Measurements from ENCODE around the gene TCHP.

TCHP gene

GRCh38 chr12:109910969-109911348, 10.9 kb downstream of the TCHP start:
- H3K27me3 ChIP-seq (ENCODE audit: control insufficient read depth in 1 of 2, insufficient read depth in 2 of 2, low read length in 2 of 2) = no peaks in the 10 kb centered on the region
- no peak overlapping the region for H3K27ac ChIP-seq (ENCODE audit: low read length)
- H3K4me1 ChIP-seq (ENCODE audit: control insufficient read depth, insufficient read depth, low read length) = no peaks in the 10 kb centered on the region
- H3K9ac ChIP-seq (ENCODE audit: low read length in 2 of 2) = no peak overlapping the region
- H3K36me3 ChIP-seq (ENCODE audit: control insufficient read depth in 2 of 2, insufficient read depth in 2 of 2, low read length in 2 of 2) = peaks cover 55 to 61% of the 10 kb centered on the region in 2 donors
- H3K9me3 ChIP-seq (ENCODE audit: control insufficient read depth in 2 of 2, low read length in 2 of 2) = no peaks in the 10 kb centered on the region
- no peak overlapping the region for H3K4me3 ChIP-seq (ENCODE audit: low read length in 2 of 2)

DNA sequence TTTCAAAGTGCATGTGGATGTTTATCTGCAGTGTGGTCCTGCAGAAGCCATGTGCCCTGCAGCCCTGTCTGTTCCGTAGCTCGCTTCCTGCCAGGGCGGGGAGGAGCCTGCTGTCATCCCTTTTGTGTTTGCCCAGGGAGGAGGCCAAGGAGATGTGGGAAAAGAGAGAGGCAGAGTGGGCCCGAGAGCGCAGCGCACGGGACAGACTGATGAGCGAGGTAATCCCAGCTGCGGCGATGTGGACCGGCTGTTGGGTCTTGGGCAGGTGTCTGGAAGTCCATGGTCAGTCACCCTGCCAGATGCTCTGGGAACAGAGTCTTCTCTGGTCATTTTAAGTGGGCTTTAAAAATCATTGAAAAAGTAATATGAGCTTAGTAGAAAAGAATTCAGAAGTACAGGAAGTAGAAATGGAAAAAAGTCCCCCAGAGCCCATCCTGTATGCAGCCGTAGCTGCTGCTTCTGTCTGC, 12.8 kb downstream of the TCHP start:
- Histone ChIP-seq H3K27ac (ENCODE audit: low read length) (no peak overlapping the region), H3K27me3 (ENCODE audit: control insufficient read depth in 1 of 2, insufficient read depth in 2 of 2, low read length in 2 of 2) (no peaks in the 10 kb centered on the region), H3K4me3 (ENCODE audit: low read length in 2 of 2) (no peak overlapping the region), H3K9me3 (ENCODE audit: control insufficient read depth in 2 of 2, low read length in 2 of 2) (no peaks in the 10 kb centered on the region), H3K36me3 (ENCODE audit: control insufficient read depth in 2 of 2, insufficient read depth in 2 of 2, low read length in 2 of 2) (peaks cover 55 to 59% of the 10 kb centered on the region in 2 donors), H3K9ac (ENCODE audit: low read length in 2 of 2) (no peak overlapping the region), H3K4me1 (ENCODE audit: control insufficient read depth, insufficient read depth, low read length) (no peaks in the 10 kb centered on the region)

DNA sequence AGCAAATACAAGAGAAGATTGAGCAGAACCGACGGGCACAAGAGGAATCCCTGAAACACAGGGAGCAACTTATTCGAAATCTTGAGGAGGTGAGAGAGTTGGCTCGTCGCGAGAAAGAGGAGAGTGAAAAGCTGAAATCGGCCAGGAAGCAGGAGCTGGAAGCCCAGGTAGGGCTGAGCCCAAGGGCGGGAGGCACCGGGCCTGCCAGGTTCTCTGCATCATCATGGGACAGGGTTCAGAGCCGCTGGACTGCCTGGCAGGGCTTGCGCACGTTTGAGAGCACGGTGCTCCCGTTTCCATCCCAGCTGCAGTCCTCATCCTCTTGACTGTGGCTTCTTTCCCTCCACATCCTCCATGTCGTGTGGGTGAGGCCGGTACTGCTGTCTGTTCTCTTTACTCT, 14.4 kb downstream of the TCHP start:
- H3K4me3 ChIP-seq (ENCODE audit: low read length in 2 of 2) = no peak overlapping the region
- peaks cover 46 to 54% of the 10 kb centered on the region in 2 donors for H3K36me3 ChIP-seq (ENCODE audit: control insufficient read depth in 2 of 2, insufficient read depth in 2 of 2, low read length in 2 of 2)
- no peaks in the 10 kb centered on the region for H3K9me3 ChIP-seq (ENCODE audit: control insufficient read depth in 2 of 2, low read length in 2 of 2)

DNA sequence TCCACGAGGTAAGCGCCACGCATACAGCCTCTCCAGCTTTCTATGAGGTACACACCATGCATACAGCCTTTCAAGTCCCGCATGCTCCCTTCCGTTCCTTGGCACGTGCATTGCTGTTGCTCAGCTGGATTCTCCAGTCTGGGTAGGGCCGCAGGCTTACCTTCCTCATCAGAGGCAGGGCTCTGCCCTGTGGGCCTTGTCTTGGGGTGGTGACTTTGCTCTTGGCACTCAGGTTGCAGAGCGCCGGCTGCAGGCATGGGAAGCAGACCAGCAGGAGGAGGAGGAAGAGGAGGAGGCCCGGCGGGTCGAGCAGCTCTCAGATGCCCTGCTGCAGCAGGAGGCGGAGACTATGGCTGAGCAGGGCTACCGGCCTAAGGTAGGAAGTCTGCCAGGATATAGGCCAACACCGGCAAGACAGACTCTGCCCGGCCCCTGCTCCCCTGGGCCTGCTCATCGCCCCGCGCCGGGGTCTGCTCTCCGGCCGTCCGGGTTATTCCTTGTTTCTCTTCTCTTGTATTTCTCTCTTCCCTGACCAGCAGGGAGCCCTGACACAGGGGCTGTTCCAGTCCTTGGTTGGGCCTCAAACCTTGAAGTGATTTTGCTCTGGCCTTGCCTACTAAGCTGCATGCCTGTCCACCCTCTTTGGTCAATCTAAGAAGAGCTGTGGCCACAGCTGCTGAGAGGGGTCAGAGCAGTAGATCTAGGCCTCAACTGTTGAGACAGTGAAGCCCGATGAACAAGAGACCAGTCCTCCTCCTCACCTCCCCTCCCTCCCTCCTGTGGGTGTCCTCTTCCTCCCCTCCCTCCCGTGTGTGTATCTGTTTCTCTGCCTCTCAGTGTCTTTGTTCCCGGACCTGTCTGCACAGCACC, 15.3 kb downstream of the TCHP start:
- H3K4me1 ChIP-seq (ENCODE audit: control insufficient read depth, insufficient read depth, low read length) = no peaks in the 10 kb centered on the region
- no peaks in the 10 kb centered on the region for H3K27me3 ChIP-seq (ENCODE audit: control insufficient read depth in 1 of 2, insufficient read depth in 2 of 2, low read length in 2 of 2)
- H3K36me3 ChIP-seq (ENCODE audit: control insufficient read depth in 2 of 2, insufficient read depth in 2 of 2, low read length in 2 of 2) = peaks cover 53 to 61% of the 10 kb centered on the region in 2 donors
- H3K9ac ChIP-seq (ENCODE audit: low read length in 2 of 2) = no peak overlapping the region
- H3K27ac ChIP-seq (ENCODE audit: low read length) = no peak overlapping the region
- no peak overlapping the region for H3K4me3 ChIP-seq (ENCODE audit: low read length in 2 of 2)
- H3K9me3 ChIP-seq (ENCODE audit: control insufficient read depth in 2 of 2, low read length in 2 of 2) = no peaks in the 10 kb centered on the region

More for the DNA sequence above, 14.4 kb downstream of the TCHP start:
- Histone ChIP-seq H3K27ac (ENCODE audit: low read length) (no peak overlapping the region), H3K4me1 (ENCODE audit: control insufficient read depth, insufficient read depth, low read length) (no peaks in the 10 kb centered on the region), H3K27me3 (ENCODE audit: control insufficient read depth in 1 of 2, insufficient read depth in 2 of 2, low read length in 2 of 2) (no peaks in the 10 kb centered on the region), H3K9ac (ENCODE audit: low read length in 2 of 2) (no peak overlapping the region)

GRCh38 chr12:109916045-109916444, 16.0 kb downstream of the TCHP start:
- H3K4me1 ChIP-seq (ENCODE audit: control insufficient read depth, insufficient read depth, low read length) = no peaks in the 10 kb centered on the region
- no peaks in the 10 kb centered on the region for H3K27me3 ChIP-seq (ENCODE audit: control insufficient read depth in 1 of 2, insufficient read depth in 2 of 2, low read length in 2 of 2)
- H3K4me3 ChIP-seq (ENCODE audit: low read length in 2 of 2) = no peak overlapping the region
- H3K9ac ChIP-seq (ENCODE audit: low read length in 2 of 2) = no peak overlapping the region
- peaks cover 53 to 60% of the 10 kb centered on the region in 2 donors for H3K36me3 ChIP-seq (ENCODE audit: control insufficient read depth in 2 of 2, insufficient read depth in 2 of 2, low read length in 2 of 2)
- no peak overlapping the region for H3K27ac ChIP-seq (ENCODE audit: low read length)
- no peaks in the 10 kb centered on the region for H3K9me3 ChIP-seq (ENCODE audit: control insufficient read depth in 2 of 2, low read length in 2 of 2)

DNA sequence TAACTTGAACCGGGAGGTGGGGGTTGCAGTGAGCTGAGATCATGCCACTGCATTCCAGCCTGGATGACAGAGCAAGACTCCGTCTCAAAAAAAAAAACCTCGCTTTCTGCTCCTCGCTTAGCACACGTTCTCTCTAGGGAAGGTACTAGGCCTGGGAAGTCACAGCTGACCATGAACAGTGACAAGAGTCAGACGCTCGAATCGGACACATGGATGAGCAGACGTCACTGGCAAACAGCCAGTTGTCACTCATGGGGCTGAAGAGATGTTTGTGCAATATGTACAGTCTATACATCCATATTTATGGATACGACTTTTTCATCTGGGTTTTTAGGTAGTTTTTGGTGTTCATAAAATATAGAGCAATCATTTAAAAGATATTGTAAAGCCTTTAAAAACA, 19.4 kb downstream of the TCHP start:
- H3K36me3 ChIP-seq (ENCODE audit: control insufficient read depth in 2 of 2, insufficient read depth in 2 of 2, low read length in 2 of 2) = peaks cover 40 to 50% of the 10 kb centered on the region in 2 donors
- H3K27ac ChIP-seq (ENCODE audit: low read length) = no peak overlapping the region
- no peaks in the 10 kb centered on the region for H3K9me3 ChIP-seq (ENCODE audit: control insufficient read depth in 2 of 2, low read length in 2 of 2)
- no peaks in the 10 kb centered on the region for H3K4me1 ChIP-seq (ENCODE audit: control insufficient read depth, insufficient read depth, low read length)
- no peak overlapping the region for H3K4me3 ChIP-seq (ENCODE audit: low read length in 2 of 2)
- no peak overlapping the region for H3K9ac ChIP-seq (ENCODE audit: low read length in 2 of 2)
- no peaks in the 10 kb centered on the region for H3K27me3 ChIP-seq (ENCODE audit: control insufficient read depth in 1 of 2, insufficient read depth in 2 of 2, low read length in 2 of 2)

GRCh38 chr12:109920261-109920780, 20.2 kb downstream of the TCHP start:
- no peaks in the 10 kb centered on the region for H3K9me3 ChIP-seq (ENCODE audit: control insufficient read depth in 2 of 2, low read length in 2 of 2)
- peaks cover 31 to 43% of the 10 kb centered on the region in 2 donors for H3K36me3 ChIP-seq (ENCODE audit: control insufficient read depth in 2 of 2, insufficient read depth in 2 of 2, low read length in 2 of 2)
- H3K27me3 ChIP-seq (ENCODE audit: control insufficient read depth in 1 of 2, insufficient read depth in 2 of 2, low read length in 2 of 2) = no peaks in the 10 kb centered on the region
- no peak overlapping the region for H3K27ac ChIP-seq (ENCODE audit: low read length)
- no peak overlapping the region for H3K9ac ChIP-seq (ENCODE audit: low read length in 2 of 2)
- no peak overlapping the region for H3K4me3 ChIP-seq (ENCODE audit: low read length in 2 of 2)
- H3K4me1 ChIP-seq (ENCODE audit: control insufficient read depth, insufficient read depth, low read length) = no peaks in the 10 kb centered on the region

DNA sequence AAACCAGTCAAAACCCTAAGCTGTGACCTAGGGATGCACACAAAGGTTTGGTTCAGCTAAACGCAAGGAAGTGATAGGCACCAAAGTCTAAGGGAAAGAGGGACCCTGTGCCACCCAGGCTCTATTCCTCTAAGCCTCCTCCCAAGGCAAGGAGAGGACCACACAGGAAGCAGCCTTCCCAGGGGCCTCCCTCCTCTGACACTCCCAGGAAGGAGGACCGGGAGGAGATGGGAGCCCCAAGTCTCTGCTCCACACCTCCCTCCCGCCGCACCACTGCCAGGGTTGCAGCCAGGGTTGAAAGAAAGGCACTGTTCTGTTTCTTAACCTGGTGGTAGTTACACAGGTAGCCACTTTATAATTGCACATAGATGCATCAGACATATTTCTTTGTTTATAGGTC, 21.9 kb downstream of the TCHP start:
- Histone ChIP-seq H3K36me3 (ENCODE audit: control insufficient read depth in 2 of 2, insufficient read depth in 2 of 2, low read length in 2 of 2) (peaks cover 18 to 28% of the 10 kb centered on the region in 2 donors), H3K27me3 (ENCODE audit: control insufficient read depth in 1 of 2, insufficient read depth in 2 of 2, low read length in 2 of 2) (no peaks in the 10 kb centered on the region), H3K9me3 (ENCODE audit: control insufficient read depth in 2 of 2, low read length in 2 of 2) (no peaks in the 10 kb centered on the region), H3K4me3 (ENCODE audit: low read length in 2 of 2) (no peak overlapping the region), H3K27ac (ENCODE audit: low read length) (no peak overlapping the region), H3K9ac (ENCODE audit: low read length in 2 of 2) (no peak overlapping the region), H3K4me1 (ENCODE audit: control insufficient read depth, insufficient read depth, low read length) (no peaks in the 10 kb centered on the region)

GRCh38 chr12:109923038-109923437, 23.0 kb downstream of the TCHP start:
- Histone ChIP-seq H3K4me3 (ENCODE audit: low read length in 2 of 2) (no peak overlapping the region), H3K9ac (ENCODE audit: low read length in 2 of 2) (no peak overlapping the region), H3K27ac (ENCODE audit: low read length) (no peak overlapping the region), H3K36me3 (ENCODE audit: control insufficient read depth in 2 of 2, insufficient read depth in 2 of 2, low read length in 2 of 2) (peaks cover 8 to 21% of the 10 kb centered on the region in 2 donors), H3K4me1 (ENCODE audit: control insufficient read depth, insufficient read depth, low read length) (no peaks in the 10 kb centered on the region), H3K9me3 (ENCODE audit: control insufficient read depth in 2 of 2, low read length in 2 of 2) (no peaks in the 10 kb centered on the region), H3K27me3 (ENCODE audit: control insufficient read depth in 1 of 2, insufficient read depth in 2 of 2, low read length in 2 of 2) (no peaks in the 10 kb centered on the region)

DNA sequence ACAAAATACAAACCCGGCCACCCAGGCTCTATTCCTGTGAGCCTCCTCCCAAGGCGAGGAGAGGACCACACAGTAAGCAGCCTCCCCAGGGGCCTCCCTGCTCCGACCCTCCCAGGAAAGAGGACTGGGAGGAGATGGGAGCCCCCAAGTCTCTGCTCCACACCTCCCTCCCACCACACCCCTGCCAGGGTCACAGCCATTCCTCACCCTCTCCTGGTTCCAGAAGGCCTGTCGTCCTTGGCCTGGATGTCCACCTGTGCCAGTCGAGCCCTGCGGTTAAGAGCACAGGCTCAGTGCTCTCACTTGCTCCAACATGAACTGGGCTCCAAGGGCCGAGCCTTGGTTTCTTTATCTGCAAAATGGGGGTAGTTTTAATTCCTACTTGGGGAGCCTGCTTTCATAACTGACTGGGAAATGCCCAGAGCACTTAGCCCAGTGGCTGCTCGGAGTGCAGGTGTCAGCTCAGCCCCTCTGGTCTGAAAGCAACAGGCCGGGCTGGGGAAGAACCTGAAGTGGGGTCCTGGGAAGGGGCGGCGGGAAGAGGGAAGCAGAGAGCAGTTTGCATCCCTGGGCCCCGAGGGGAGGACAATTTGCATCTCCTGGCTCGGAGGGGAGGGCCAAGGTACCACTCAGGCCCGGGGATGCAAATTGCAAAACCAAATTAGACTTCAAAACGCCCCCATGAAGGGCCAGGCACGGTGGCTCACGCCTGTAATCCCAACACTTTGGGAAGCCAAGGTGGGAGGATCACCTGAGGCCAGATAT, 23.6 kb downstream of the TCHP start:
- H3K9ac ChIP-seq (ENCODE audit: low read length in 2 of 2) = no peak overlapping the region
- peaks cover 8 to 20% of the 10 kb centered on the region in 2 donors for H3K36me3 ChIP-seq (ENCODE audit: control insufficient read depth in 2 of 2, insufficient read depth in 2 of 2, low read length in 2 of 2)
- no peaks in the 10 kb centered on the region for H3K9me3 ChIP-seq (ENCODE audit: control insufficient read depth in 2 of 2, low read length in 2 of 2)
- no peak overlapping the region for H3K27ac ChIP-seq (ENCODE audit: low read length)
- no peaks in the 10 kb centered on the region for H3K4me1 ChIP-seq (ENCODE audit: control insufficient read depth, insufficient read depth, low read length)
- no peaks in the 10 kb centered on the region for H3K27me3 ChIP-seq (ENCODE audit: control insufficient read depth in 1 of 2, insufficient read depth in 2 of 2, low read length in 2 of 2)
- H3K4me3 ChIP-seq (ENCODE audit: low read length in 2 of 2) = no peak overlapping the region

Measured in stomach smooth muscle (tissue), 2 donors.